NOMO-1 (cell line): ENCODE results near the gene PTGIR.

Source experiments
- DNase-seq, 2 experiments: peaks; one replicate each; lab custom pipeline; 2025; ENCODE audit not compliant: unreplicated experiment in 2 of 2; lab: John Stamatoyannopoulos, UW

PTGIR gene

GRCh38 chr19:46616631-46617322 is 8.1 kb downstream of the PTGIR start:
- no peak for DNase-seq

- no peak for DNase-seq
Observed at GRCh38 chr19:46615966-46616365, 8.9 kb downstream of the PTGIR start.

- DNase-seq = peak; percentile 42 to 63
Observed at GRCh38 chr19:46614114-46614722, 10.7 kb downstream of the PTGIR start.

GRCh38 chr19:46613525-46613924 is 11.4 kb downstream of the PTGIR start:
- no peak for DNase-seq

GRCh38 chr19:46611776-46612175 is 13.1 kb downstream of the PTGIR start:
- no peak for DNase-seq

- DNase-seq = peak in 1 of 2 experiments; percentile 22
Observed at GRCh38 chr19:46610851-46611770, 13.8 kb downstream of the PTGIR start.

GRCh38 chr19:46610413-46610775 is 14.5 kb downstream of the PTGIR start:
- no peak for DNase-seq

GRCh38 chr19:46609511-46610412 is 15.1 kb downstream of the PTGIR start:
- DNase-seq = no peak

- no peak for DNase-seq
Observed at GRCh38 chr19:46608581-46609345, 16.1 kb downstream of the PTGIR start.

- DNase-seq = no peak
Observed at GRCh38 chr19:46608178-46608577, 16.7 kb downstream of the PTGIR start.

- DNase-seq = no peak
Observed at GRCh38 chr19:46607448-46607841, 17.4 kb downstream of the PTGIR start.

GRCh38 chr19:46606681-46607447 is 18.0 kb downstream of the PTGIR start:
- no peak for DNase-seq

GRCh38 chr19:46606019-46606418 is 18.9 kb downstream of the PTGIR start:
- no peak for DNase-seq

GRCh38 chr19:46605356-46605821 is 19.5 kb downstream of the PTGIR start:
- DNase-seq = no peak

GRCh38 chr19:46604781-46605355 is 20.0 kb downstream of the PTGIR start:
- no peak for DNase-seq

- no peak for DNase-seq
Observed at GRCh38 chr19:46603752-46604231, 21.1 kb downstream of the PTGIR start.

GRCh38 chr19:46603195-46603637 is 21.7 kb downstream of the PTGIR start:
- peak in 1 of 2 experiments; percentile 19 for DNase-seq
